AG10803 (cell line): ENCODE data around the gene OR5H15.

ENCODE experiments used
- DNase-seq: peaks from one replicate; pipeline ENCODE4 v3.0.0; 2010; ENCODE audit warnings: low read depth
- H3K4me3 ChIP-seq: 2 replicates; pipeline ENCODE4 v1.5.1; 2011; ENCODE audit warnings: mild to moderate bottlenecking, low read length, control low read depth
- CTCF ChIP-seq: conservative IDR thresholded peaks from 2 replicates; pipeline ENCODE4 v1.5.1; 2011; ENCODE audit warnings: mild to moderate bottlenecking, low read length, control low read depth, inconsistent platforms

OR5H15 gene

GRCh38 chr3:98199020-98199419 is 32.5 kb downstream of the OR5H15 start:
- no peak for DNase-seq
- no peak overlapping the region for H3K4me3 ChIP-seq
- TF ChIP-seq CTCF, result no peak

GRCh38 chr3:98209244-98209643 is 42.7 kb downstream of the OR5H15 start:
- no peak for TF ChIP-seq CTCF
- DNase-seq, result no peak
- H3K4me3 ChIP-seq, result no peak overlapping the region

- DNase-seq, result no peak
- TF ChIP-seq CTCF, result no peak
- no peak overlapping the region for H3K4me3 ChIP-seq
Measured at GRCh38 chr3:98213276-98213675, 46.8 kb downstream of the OR5H15 start.

GRCh38 chr3:98215051-98215450 is 48.6 kb downstream of the OR5H15 start:
- no peak for DNase-seq
- no peak overlapping the region for H3K4me3 ChIP-seq
- no peak for TF ChIP-seq CTCF
